Measurements from ENCODE around the gene UAP1L1. TPM values are rescaled to one million over a fixed set of nuclear protein-coding genes. Genes with fewer than 3 reads are reported as not detected.

UAP1L1 gene, protein sequence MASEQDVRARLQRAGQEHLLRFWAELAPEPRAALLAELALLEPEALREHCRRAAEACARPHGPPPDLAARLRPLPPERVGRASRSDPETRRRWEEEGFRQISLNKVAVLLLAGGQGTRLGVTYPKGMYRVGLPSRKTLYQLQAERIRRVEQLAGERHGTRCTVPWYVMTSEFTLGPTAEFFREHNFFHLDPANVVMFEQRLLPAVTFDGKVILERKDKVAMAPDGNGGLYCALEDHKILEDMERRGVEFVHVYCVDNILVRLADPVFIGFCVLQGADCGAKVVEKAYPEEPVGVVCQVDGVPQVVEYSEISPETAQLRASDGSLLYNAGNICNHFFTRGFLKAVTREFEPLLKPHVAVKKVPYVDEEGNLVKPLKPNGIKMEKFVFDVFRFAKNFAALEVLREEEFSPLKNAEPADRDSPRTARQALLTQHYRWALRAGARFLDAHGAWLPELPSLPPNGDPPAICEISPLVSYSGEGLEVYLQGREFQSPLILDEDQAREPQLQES
- 5.7 and 11.7 TPM in 2 replicates for total RNA-seq

DNA sequence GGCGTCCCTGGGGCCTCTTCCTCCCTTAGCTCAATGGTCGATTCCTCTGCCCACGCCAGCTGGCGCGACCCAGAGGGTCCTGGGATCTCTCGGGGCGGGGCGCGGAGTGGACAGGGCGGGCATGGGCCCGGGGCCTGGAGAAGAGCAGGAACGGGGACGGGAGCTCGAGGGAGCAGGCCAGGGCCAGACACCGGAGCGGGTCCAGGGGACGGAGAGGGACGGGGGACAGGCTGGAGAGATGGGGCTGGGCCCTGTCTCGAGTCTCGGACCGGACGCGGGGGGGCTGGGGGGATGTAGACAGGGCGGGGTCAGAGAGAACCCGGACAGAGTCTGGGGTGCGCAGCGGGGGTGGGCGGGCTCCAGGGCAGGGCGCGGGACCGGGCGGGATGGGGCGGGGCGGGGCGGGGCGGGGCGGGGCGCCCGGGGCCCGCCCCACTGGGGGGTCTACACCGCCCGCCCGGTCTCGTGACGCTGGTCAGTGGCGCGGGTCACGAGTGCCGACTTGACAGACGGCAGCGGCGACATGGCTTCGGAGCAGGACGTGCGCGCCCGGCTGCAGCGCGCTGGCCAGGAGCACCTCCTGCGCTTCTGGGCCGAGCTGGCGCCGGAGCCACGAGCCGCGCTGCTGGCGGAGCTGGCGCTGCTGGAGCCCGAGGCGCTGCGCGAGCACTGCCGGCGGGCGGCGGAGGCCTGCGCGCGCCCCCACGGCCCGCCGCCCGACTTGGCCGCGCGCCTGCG is at the start of gene UAP1L1:
UAP1L1 (plus strand) TSS at position 508 of the 738 bp plus-strand sequence; CDS start at position 524, 16 bp downstream.

DNA sequence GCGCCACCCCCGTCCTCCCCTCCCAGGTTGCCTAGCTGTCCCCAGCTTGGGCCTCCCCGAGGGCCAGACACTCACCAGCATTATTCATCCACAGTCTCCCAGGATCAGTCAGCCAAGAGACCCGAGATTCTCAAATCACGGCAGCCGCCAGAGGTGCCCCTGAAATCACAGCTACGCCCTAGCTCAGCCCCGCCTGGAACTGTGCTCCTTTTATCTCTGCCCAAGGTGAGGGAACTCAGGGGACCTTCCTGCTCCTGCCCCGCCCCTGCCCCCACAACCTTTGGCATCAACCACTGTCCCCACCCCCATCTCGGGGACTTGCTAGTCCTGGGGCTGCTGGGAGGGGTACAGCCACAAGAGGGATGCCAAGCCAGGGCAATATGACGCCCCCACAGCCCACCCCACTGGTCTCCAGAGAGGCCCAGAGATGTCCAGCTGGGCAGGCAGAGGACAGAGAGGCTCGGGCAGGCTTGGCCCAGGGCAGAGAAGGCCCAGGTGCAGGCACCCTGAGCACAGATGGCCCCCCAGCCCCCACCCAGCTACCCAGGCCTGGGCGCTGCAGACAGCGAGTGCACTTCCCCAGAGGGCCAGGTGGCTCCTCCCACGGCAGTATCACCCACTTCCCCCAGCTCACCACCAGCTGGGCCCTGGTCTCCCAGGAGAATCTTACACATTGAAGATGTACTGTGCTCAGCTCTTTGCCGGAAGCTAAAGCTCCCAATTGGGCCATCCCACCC is 45.2 kb upstream of the UAP1L1 start, which contains the start of gene FUT7:
FUT7 (minus strand) TSS at position 185 of the 737 bp plus-strand sequence; CDS start at position 88, 97 bp downstream.

DNA sequence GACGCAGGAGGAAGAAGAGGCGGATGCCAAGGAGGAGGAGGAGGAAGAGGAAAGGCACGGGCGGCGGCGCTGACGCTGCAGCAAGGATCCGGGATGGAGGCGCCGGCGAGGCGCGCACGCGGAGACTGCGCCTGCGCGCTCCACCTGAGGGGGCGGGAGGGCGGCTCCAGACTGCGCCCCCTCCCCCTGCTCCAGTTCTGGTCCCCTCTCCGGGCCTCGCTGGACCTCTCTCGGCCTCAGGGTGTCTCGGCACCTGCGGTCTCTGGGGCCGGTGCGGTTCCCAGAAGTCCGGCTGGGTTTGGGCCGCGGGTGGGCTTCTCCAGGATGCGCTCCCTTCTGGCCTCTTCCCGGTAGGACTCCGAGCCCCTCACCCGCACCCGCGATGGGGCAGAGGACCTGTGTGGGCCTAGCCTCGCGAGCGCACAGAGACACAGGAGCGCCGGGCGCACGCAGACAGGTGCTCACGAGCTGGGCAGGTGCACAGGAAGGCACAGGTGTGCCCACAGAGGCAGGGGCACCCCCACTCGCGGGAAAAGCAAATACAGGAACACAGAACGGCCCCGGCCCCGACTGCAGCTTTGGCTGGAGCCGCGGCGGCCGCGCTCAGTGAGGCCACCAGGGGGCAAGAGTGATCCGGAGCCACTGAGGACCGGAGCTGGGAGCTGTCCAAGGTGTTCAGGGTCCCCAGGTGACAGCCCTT is 31.1 kb upstream of the UAP1L1 start, which contains the start of gene NPDC1:
NPDC1 (minus strand) TSS at position 90 of the 700 bp plus-strand sequence. CDS start 188 bp downstream, outside the sequence.

DNA sequence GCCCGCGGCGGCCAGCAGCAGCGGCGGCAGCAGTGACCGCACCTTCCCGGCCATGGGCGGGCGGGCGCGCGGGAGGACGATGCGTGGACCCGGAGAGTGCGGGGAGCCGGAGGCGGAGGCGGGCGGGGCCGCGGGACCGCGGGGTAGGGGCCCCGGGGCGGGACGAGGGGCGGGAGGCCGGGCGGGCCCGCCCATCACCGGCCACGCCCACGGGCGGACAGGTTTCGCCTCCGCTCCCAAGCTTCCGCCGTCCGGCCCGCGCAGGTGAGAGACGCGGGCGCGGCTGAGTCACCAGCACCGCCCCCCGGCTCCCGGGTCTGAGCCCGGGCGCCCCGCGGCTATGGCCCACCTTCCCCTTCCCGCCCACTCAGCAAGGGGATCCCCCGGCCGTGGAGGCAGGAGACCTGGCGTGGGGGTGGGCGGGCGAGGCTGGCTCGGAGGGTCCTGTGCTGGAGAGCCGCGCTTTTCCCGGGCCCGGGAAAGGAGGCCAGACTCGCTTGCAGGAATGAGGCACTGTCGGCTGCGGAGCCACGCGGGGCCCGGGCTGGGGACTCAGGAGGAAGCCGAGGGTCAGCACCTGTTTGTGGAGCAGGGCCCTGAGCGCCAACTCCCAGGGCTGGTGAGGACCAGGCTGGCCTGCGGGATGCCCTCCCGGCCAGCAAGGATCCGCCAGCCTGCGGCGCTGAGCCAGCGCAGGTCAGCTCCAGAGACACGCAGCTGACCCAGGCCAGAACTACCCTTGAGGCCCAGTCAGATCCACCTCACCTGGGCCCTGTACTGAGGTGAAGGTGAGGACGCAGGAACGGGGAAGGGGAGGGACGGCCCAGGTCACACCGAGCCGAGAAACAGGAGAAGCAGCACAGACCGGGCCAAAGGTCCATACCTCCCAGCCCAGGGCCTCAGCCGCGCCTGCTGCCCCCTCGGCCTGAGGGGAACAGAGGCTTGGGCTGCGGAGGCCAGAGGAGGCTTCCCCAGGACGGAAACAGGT is 23.1 kb upstream of the UAP1L1 start, which contains the start of gene ENTPD2:
ENTPD2 (minus strand) TSS at position 118 of the 988 bp plus-strand sequence; CDS start at position 54, 64 bp downstream.

DNA sequence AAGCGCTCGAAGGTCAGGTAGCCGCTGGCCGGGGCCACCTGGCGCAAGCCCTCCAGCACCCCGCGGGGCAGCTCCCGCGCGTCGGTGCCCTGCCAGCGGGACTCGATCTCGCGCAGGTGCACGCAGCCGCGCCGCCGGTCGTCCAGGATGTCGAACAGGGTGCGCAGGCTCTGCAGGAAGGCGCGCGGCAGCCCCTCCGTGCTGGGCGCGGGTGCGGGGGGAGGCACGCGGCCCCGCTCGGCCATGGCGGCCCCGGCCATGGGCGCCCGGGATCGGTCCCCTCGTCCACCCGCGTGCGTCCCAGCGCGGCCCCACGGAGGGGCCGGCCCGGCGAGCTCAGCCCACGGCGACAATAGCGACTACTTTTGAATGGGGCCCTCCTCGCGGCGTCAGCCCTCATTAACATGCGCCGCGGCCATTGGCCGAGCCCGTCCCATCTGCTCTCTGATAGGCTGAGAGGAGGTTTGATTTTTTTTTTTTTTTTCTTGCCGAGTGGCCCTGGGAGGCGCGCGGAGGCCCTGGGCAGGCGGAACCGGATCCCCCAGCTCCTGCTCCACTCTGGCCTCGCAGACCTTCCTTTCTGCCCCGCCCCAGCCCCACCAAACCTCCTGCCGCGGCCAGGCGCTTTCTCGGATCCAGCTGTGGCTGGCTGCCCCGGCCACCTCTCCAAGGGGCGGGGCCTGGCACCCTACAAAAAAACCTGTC is 7.0 kb upstream of the UAP1L1 start, which contains the start of gene SAPCD2:
SAPCD2 (minus strand) TSS at position 357 of the 705 bp plus-strand sequence; CDS start at position 260, 97 bp downstream.

DNA sequence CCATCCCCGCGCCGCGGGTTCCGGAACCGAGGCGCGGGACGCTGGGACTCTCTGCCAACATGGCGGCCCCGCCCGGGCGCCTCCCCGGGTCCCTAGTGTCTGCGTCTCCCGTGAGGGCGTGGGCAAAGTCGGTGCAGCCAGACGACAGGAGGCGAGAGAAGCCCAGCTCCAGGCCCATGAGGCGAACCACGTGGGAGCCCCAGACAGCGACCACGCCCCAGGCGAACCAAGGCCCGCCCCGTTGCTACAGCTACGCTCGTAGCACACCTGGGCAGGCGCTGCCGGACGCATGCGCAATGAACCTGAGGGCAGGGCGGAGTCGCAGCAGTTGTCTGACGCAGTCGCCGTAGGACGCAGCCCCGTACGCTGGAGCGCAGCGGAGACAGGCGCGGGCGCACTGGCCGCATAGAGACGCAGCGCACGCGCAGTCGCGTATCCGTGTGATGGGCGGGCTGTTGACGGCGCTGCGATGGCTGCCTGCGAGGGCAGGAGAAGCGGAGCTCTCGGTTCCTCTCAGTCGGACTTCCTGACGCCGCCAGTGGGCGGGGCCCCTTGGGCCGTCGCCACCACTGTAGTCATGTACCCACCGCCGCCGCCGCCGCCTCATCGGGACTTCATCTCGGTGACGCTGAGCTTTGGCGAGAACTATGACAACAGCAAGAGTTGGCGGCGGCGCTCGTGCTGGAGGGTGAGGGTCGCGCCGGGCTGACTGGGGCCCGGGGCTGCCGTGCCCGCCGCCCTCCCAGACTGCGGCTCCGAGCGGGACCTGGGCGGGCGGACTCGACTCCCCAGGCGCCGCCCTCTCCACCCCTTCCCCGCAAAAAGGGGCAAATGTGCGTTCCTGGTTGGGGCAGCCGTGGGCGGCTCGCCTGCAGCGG is 9.5 kb downstream of the UAP1L1 start, which contains the start of gene MAN1B1:
MAN1B1 (plus strand) TSS at position 455 of the 878 bp plus-strand sequence; CDS start at position 470, 15 bp downstream.

DNA sequence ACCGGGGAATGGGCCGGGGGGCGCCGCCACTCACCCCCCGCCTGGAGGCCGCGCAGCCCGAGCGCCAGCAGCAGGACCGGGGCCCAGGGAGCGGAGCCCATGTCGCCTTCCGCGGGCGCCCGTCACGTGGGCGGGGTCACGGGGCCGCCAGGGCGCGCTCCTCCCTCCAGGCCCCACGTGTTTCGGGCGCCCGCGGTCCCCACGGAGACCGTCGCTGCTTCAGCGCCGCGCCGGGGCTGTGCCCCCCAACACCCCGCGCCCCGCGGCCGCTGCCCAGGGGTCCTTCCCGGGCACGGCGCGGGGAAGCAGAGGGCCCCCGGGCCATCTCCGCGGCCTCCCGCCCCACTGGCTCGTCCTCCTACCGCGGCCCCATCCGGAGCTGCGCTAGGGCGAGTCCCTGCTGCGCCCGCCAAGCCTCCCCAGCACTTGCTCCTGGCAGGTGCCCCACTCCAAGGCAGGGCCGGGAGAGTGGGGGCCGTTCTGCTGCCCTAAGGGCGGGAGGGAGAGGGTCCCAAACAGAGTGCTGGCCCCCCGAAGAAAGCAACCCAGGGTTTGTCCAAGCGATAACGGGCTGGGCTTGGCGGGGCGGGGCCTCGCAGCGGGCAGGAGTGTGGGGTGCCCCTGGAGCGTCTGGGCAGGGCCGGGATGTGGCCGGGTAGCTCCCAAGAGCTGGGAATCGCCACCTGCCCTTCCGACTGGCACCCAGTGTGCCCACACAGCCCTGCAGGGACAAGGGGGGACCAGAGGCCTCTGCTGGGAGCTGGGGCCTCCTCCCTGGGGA is 37.5 kb downstream of the UAP1L1 start, which contains the start of gene DPP7:
DPP7 (minus strand) TSS at position 121 of the 781 bp plus-strand sequence; CDS start at position 101, 20 bp downstream.

Other genes starting within 250 kb of the UAP1L1 start
- gene AJM1, start 235.0 kb upstream of the UAP1L1 start, total RNA-seq = 0.52 and 0.88 TPM in 2 replicates
- 101 and 129 TPM in 2 replicates for gene PHPT1, start 228.1 kb upstream of the UAP1L1 start, total RNA-seq
- gene MAMDC4, start 225.2 kb upstream of the UAP1L1 start, total RNA-seq = 0.91 and 2.2 TPM in 2 replicates
- gene EDF1, start 211.2 kb upstream of the UAP1L1 start, total RNA-seq = 305 and 403 TPM in 2 replicates
- gene TRAF2, start 191.0 kb upstream of the UAP1L1 start, total RNA-seq = 8.5 and 11.9 TPM in 2 replicates
- 127 and 134 TPM in 2 replicates for gene FBXW5, start 132.8 kb upstream of the UAP1L1 start, total RNA-seq
- gene C8G, start 132.3 kb upstream of the UAP1L1 start, total RNA-seq = not detected in 2 replicates
- not detected in 2 replicates for gene LCN12, start 125.2 kb upstream of the UAP1L1 start, total RNA-seq
- 0.39 and 78.2 TPM in 2 replicates for gene PTGDS, start 100.0 kb upstream of the UAP1L1 start, total RNA-seq
- gene LCNL1, start 94.5 kb upstream of the UAP1L1 start, total RNA-seq = 1.9 TPM in 1 of 2 replicates, not detected in the other
- 19.1 and 33.0 TPM in 2 replicates for gene PAXX, start 85.1 kb upstream of the UAP1L1 start, total RNA-seq
- gene CLIC3, start 80.9 kb upstream of the UAP1L1 start, total RNA-seq = 3.1 and 6.2 TPM in 2 replicates
- gene ABCA2, start 49.3 kb upstream of the UAP1L1 start, total RNA-seq = 14.9 and 15.8 TPM in 2 replicates
- gene FUT7, start 45.4 kb upstream of the UAP1L1 start, total RNA-seq = not detected in 2 replicates
- gene NPDC1, start 31.3 kb upstream of the UAP1L1 start, total RNA-seq = 25.2 and 54.9 TPM in 2 replicates
- gene ENTPD2, start 23.5 kb upstream of the UAP1L1 start, total RNA-seq = 0.72 TPM in 1 of 2 replicates, not detected in the other
- 5.0 and 10.7 TPM in 2 replicates for gene SAPCD2, start 7.0 kb upstream of the UAP1L1 start, total RNA-seq
- 50.3 and 94.1 TPM in 2 replicates for gene MAN1B1, start 9.5 kb downstream of the UAP1L1 start, total RNA-seq
- gene DPP7, start 37.2 kb downstream of the UAP1L1 start, total RNA-seq = 69.8 and 123 TPM in 2 replicates
- not detected in 2 replicates for gene GRIN1, start 61.6 kb downstream of the UAP1L1 start, total RNA-seq
- not detected in 2 replicates for gene LRRC26, start 92.5 kb downstream of the UAP1L1 start, total RNA-seq
- gene TMEM210, start 94.5 kb downstream of the UAP1L1 start, total RNA-seq = not detected in 2 replicates
- gene ANAPC2, start 111.0 kb downstream of the UAP1L1 start, total RNA-seq = 7.8 and 20.0 TPM in 2 replicates
- gene SSNA1, start 111.2 kb downstream of the UAP1L1 start, total RNA-seq = 61.1 and 99.0 TPM in 2 replicates
- 7.8 and 12.2 TPM in 2 replicates for gene TPRN, start 123.2 kb downstream of the UAP1L1 start, total RNA-seq
- 45.5 and 57.0 TPM in 2 replicates for gene TMEM203, start 128.1 kb downstream of the UAP1L1 start, total RNA-seq
- gene NDOR1, start 128.2 kb downstream of the UAP1L1 start, total RNA-seq = 8.3 and 15.6 TPM in 2 replicates
- 0.13 and 6.3 TPM in 2 replicates for gene RNF208, start 144.7 kb downstream of the UAP1L1 start, total RNA-seq
- under 0.01 and 1.9 TPM in 2 replicates for gene CYSRT1, start 147.7 kb downstream of the UAP1L1 start, total RNA-seq
- not detected in 2 replicates for gene RNF224, start 150.0 kb downstream of the UAP1L1 start, total RNA-seq
- gene SLC34A3, start 153.4 kb downstream of the UAP1L1 start, total RNA-seq = not detected in 2 replicates
- gene TUBB4B, start 163.8 kb downstream of the UAP1L1 start, total RNA-seq = 224 and 626 TPM in 2 replicates
- not detected in 2 replicates for gene STPG3, start 173.8 kb downstream of the UAP1L1 start, total RNA-seq
- gene NELFB, start 177.8 kb downstream of the UAP1L1 start, total RNA-seq = 49.1 and 60.2 TPM in 2 replicates
- 38.1 and 52.4 TPM in 2 replicates for gene TOR4A, start 200.2 kb downstream of the UAP1L1 start, total RNA-seq
- gene NRARP, start 224.8 kb downstream of the UAP1L1 start, total RNA-seq = 0.78 and 1.8 TPM in 2 replicates

Measured in epithelial cell of alveolus of lung (primary cell).